Measurements from ENCODE around the gene TGFBR3.

Gene TGFBR3

DNA sequence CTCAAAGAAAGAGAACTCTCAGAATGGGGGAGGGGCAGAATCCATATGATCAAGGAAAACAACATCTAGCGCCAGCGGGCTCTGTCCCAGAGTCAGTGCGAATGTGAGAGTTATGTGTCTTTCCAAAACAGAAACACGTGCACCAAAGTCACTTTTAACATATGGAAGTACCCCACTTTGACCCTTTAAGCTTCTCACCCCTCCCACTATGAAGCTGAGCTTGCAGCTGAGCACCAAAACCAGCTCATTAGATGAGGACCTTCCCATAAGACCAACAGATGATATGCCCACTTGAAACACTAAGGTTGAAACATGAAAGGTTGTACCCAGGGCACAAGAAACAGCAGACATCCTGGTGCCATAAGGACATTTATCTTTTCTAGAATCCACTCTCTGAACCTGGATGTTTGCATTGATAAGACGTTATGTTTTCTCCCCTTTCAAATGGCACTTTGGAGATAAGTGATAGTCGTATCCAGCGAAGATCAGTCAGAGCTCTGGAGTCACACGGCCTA is 171.0 kb downstream of the TGFBR3 start:
- TF ChIP-seq REST (IDR thresholded peaks at IDR 0.05; ENCODE audit: insufficient read depth in 1 of 2, low read depth in 2 of 2, low read length in 2 of 2) (no peak), FOXP2 (optimal IDR thresholded peaks at IDR 0.05; ENCODE audit: borderline replicate concordance, extremely low read depth, extremely low read length, insufficient read depth) (no peak), TAF1 (IDR thresholded peaks at IDR 0.05; ENCODE audit: borderline replicate concordance, insufficient read depth, low read length) (no peak), SIN3A (IDR thresholded peaks at IDR 0.05; ENCODE audit: borderline replicate concordance, insufficient read depth, low read length) (no peak), POLR2AphosphoS5 (IDR thresholded peaks at IDR 0.05; ENCODE audit: low read depth, low read length) (no peak)

DNA sequence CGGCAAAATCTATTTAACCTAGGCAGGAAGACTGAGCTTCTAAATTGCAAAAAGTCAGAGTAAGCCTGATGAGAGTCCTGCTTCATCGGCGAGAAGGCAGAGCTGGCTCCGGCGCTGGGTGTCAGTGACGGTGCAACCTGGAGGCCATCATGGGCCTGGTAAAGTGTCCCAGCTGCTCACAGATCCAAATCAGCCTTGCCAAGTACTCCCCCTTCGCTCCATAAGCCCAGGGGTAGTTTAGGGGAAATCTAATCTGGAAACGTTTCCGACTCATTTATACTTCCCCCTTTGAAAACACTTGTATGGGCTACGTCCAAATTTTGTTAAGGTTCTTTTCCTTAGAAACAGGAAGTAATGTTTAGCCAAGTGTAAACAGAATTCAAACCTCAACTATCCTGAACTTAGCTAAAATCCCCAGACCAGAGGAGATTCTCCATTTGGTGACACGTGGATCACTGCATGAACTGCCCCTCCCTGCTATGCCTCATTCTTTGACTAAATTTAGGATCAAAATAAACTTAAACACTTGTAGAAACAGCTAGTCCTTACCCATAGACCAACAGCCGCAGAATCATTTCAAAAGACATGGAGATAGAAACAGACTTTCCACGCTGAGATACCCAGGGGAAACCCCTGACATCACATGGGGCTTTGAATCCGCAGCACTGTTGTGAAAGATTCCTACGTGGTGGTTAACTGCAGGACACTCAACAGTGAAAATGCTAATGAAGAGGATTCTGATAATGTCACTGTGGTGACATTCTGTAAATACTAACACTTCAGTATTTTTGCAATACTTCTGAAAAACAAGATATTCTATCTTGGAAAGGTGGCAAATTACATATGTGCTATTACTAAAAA is 172.7 kb downstream of the TGFBR3 start:
- TF ChIP-seq SIN3A (IDR thresholded peaks at IDR 0.05; ENCODE audit: borderline replicate concordance, insufficient read depth, low read length) (no peak), FOXP2 (optimal IDR thresholded peaks at IDR 0.05; ENCODE audit: borderline replicate concordance, extremely low read depth, extremely low read length, insufficient read depth) (peak; percentile 24)

- no peak for TF ChIP-seq FOXP2 (optimal IDR thresholded peaks at IDR 0.05; ENCODE audit: borderline replicate concordance, extremely low read depth, extremely low read length, insufficient read depth)
- TF ChIP-seq POLR2AphosphoS5 (IDR thresholded peaks at IDR 0.05; ENCODE audit: low read depth, low read length) = no peak
- no peak for TF ChIP-seq SIN3A (IDR thresholded peaks at IDR 0.05; ENCODE audit: borderline replicate concordance, insufficient read depth, low read length)
- TF ChIP-seq TAF1 (IDR thresholded peaks at IDR 0.05; ENCODE audit: borderline replicate concordance, insufficient read depth, low read length) = no peak
- no peak for TF ChIP-seq REST (IDR thresholded peaks at IDR 0.05; ENCODE audit: insufficient read depth in 1 of 2, low read depth in 2 of 2, low read length in 2 of 2)
These were observed 173.6 kb downstream of the TGFBR3 start for GRCh38 chr1:91712393-91712792.

GRCh38 chr1:91711504-91712247 is 174.3 kb downstream of the TGFBR3 start:
- no peak for TF ChIP-seq POLR2AphosphoS5 (IDR thresholded peaks at IDR 0.05; ENCODE audit: low read depth, low read length)
- TF ChIP-seq FOXP2 (optimal IDR thresholded peaks at IDR 0.05; ENCODE audit: borderline replicate concordance, extremely low read depth, extremely low read length, insufficient read depth) = no peak
- no peak for TF ChIP-seq REST (IDR thresholded peaks at IDR 0.05; ENCODE audit: insufficient read depth in 1 of 2, low read depth in 2 of 2, low read length in 2 of 2)
- TF ChIP-seq TAF1 (IDR thresholded peaks at IDR 0.05; ENCODE audit: borderline replicate concordance, insufficient read depth, low read length) = no peak
- no peak for TF ChIP-seq SIN3A (IDR thresholded peaks at IDR 0.05; ENCODE audit: borderline replicate concordance, insufficient read depth, low read length)

DNA sequence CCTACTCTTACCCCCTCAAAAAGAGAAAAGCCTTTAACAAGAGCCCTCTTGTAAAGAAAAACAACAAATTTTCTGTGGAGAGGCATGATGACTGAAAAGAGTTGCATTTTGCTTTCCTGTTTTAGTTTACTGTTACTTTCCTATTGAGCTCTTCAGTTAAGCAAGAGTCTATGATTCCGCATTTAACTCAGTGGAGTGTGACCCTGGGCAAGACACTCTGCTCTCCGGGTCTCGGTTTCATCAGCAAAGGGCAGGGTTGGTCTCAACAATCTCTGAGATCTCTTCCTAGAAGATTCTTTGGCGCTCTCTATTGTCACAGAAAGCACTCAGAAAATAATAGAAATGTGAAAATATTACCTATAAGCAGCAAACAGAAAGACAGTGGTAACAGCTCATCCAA is 175.7 kb downstream of the TGFBR3 start:
- TF ChIP-seq REST (IDR thresholded peaks at IDR 0.05; ENCODE audit: insufficient read depth in 1 of 2, low read depth in 2 of 2, low read length in 2 of 2) (no peak), FOXP2 (optimal IDR thresholded peaks at IDR 0.05; ENCODE audit: borderline replicate concordance, extremely low read depth, extremely low read length, insufficient read depth) (no peak), SIN3A (IDR thresholded peaks at IDR 0.05; ENCODE audit: borderline replicate concordance, insufficient read depth, low read length) (no peak), POLR2AphosphoS5 (IDR thresholded peaks at IDR 0.05; ENCODE audit: low read depth, low read length) (no peak), TAF1 (IDR thresholded peaks at IDR 0.05; ENCODE audit: borderline replicate concordance, insufficient read depth, low read length) (no peak)
